ENCODE results near the gene GNB2.
A peak's percentile ranks its signal among the peaks of the same experiment; 100 is the strongest.
"Not testable (repeated sequence)": the region's sequence is repeated elsewhere in the genome, so short reads cannot be mapped to it uniquely, and the experiment has no call there.

Gene GNB2

DNA sequence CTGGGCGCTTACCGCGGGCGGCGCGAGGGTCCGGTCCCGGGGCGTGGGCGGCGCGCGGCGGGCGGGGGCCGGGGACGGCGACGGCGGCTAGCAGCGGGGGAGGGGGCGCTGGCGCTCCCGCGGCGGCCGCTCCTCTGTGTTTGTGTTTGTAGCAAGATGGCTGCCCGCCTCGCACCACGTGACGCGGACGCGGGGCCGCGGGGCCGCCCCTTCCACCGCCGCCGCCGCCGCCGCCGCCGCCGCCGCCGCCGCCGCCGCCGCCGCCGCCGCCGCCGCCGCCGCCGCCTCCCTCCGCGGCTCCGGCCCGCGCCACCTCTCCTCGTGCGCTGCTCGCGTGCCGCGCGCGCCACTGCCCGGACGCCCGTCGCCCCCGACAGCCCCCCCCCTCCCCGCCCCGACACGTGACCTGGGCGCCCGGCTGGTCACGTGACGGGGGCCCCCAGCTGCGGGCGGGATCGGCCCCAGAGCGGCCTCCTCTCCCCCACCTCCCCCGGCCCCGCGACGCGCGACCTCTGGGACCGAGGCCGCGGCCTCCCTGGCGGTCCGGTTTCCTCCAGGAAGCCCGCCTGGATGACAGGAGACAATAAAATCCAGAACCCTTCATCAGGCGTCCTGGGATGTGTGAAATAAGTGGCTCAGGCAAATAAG lies 20.7 kb downstream of the GNB2 start, which contains the start of gene GIGYF1:
TSS of gene GIGYF1 (minus strand) at position 153 of the 648 bp plus-strand sequence. CDS start 6,012 bp downstream, outside the sequence.
- Histone ChIP-seq H3K36me3 (replicated peaks; ENCODE audit: low read depth, low read length) (peaks cover 4% of the 10 kb centered on the region), H4K20me1 (ENCODE audit: insufficient read depth, low read length) (peaks cover 33% of the 10 kb centered on the region), H3K9me3 (ENCODE audit: insufficient read depth, low read length) (no peaks in the 10 kb centered on the region), H3K27me3 (ENCODE audit: low read depth, low read length) (peaks cover 11% of the 10 kb centered on the region; the same call in 1 of the 2 replicates), H3K9ac (ENCODE audit: low read length) (peak within 1 kb of the TSS; percentile 81), H2AFZ (ENCODE audit: low read depth, low read length) (0 out of 2 replicates have a peak within 1 kb of the TSS, but pooled peaks have one; percentile 67), H3K27ac (ENCODE audit: low read length) (no peak within 1 kb of the TSS; the same call in 1 of the 2 replicates), H3K4me2 (ENCODE audit: low read length) (peak within 1 kb of the TSS; percentile 90), H3K4me3 (ENCODE audit: low read length) (peak within 1 kb of the TSS; percentile 84), H3K4me1 (ENCODE audit: low read length) (peaks cover 34% of the 10 kb centered on the region), H3K79me2 (ENCODE audit: low read length) (peaks cover 45% of the 10 kb centered on the region)
- TF ChIP-seq, protein P1, sequence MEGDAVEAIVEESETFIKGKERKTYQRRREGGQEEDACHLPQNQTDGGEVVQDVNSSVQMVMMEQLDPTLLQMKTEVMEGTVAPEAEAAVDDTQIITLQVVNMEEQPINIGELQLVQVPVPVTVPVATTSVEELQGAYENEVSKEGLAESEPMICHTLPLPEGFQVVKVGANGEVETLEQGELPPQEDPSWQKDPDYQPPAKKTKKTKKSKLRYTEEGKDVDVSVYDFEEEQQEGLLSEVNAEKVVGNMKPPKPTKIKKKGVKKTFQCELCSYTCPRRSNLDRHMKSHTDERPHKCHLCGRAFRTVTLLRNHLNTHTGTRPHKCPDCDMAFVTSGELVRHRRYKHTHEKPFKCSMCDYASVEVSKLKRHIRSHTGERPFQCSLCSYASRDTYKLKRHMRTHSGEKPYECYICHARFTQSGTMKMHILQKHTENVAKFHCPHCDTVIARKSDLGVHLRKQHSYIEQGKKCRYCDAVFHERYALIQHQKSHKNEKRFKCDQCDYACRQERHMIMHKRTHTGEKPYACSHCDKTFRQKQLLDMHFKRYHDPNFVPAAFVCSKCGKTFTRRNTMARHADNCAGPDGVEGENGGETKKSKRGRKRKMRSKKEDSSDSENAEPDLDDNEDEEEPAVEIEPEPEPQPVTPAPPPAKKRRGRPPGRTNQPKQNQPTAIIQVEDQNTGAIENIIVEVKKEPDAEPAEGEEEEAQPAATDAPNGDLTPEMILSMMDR (IDR thresholded peaks at IDR 0.05; ENCODE audit: low read depth, low read length), result no peak

DNA sequence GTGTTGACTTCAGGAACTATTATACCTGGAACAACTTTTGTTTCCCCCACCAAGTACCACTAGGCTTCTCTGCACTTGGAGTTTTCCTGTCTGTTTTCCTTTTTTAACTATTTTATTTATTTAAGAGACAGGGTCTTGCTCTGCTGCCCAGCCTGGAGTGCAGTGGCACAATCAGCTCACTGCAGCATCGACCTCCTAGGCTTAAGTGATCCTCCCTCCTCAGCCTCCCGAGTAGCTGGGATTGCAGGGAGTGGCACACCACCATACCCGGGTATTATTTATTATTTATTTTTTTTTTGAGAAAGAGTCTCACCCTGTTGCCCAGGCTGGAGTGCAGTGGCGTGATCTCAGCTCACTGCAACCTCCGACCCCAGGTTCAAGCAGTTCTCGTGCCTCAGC lies 22.6 kb downstream of the GNB2 start:
- Histone ChIP-seq H3K79me2 (ENCODE audit: low read length) (peaks cover 27% of the 10 kb centered on the region), H3K9ac (ENCODE audit: low read length) (no peak overlapping the region), H3K4me3 (ENCODE audit: low read length) (peak overlapping the region; percentile 70; the same call in 1 of the 2 replicates), H3K9me3 (ENCODE audit: insufficient read depth, low read length) (no peaks in the 10 kb centered on the region), H2AFZ (ENCODE audit: low read depth, low read length) (no peak overlapping the region; the same call in 1 of the 2 replicates), H3K27me3 (ENCODE audit: low read depth, low read length) (peaks cover 16% of the 10 kb centered on the region), H3K36me3 (replicated peaks; ENCODE audit: low read depth, low read length) (peaks cover under 1% of the 10 kb centered on the region), H4K20me1 (ENCODE audit: insufficient read depth, low read length) (peaks cover 17% of the 10 kb centered on the region), H3K27ac (ENCODE audit: low read length) (no peak overlapping the region), H3K4me1 (ENCODE audit: low read length) (peaks cover 32% of the 10 kb centered on the region), H3K4me2 (ENCODE audit: low read length) (peak overlapping the region; percentile 87)
- TF ChIP-seq EZH2phosphoT487 (IDR thresholded peaks at IDR 0.05; ENCODE audit: low read depth), result no peak
- TF ChIP-seq, protein P1 (IDR thresholded peaks at IDR 0.05; ENCODE audit: low read depth, low read length), result no peak

DNA sequence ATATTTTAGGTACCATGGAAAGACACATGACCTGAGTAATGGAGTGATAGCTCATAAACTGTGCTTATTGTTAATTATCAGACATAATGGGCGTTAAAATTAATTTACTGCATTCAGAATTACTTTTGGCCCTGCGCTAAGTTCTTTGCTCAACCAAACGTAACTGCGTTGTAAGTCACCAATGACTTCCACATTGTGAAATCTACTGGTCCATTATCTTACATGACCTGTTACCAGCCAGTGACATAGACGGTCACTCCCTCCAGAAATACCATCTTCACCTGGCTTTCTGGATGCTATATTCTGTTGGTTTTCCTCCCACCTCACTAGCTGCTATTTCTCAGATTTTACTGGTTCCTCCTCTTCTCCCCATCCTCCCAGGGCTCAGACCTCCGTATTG lies 25.5 kb downstream of the GNB2 start:
- no peak overlapping the region for H3K4me3 ChIP-seq (ENCODE audit: low read length)
- no peaks in the 10 kb centered on the region for H3K79me2 ChIP-seq (ENCODE audit: low read length)
- no peaks in the 10 kb centered on the region for H3K36me3 ChIP-seq (replicated peaks; ENCODE audit: low read depth, low read length)
- no peak overlapping the region for H3K27ac ChIP-seq (ENCODE audit: low read length)
- H3K4me2 ChIP-seq (ENCODE audit: low read length), result no peak overlapping the region
- H3K9me3 ChIP-seq (ENCODE audit: insufficient read depth, low read length), result no peaks in the 10 kb centered on the region
- H3K4me1 ChIP-seq (ENCODE audit: low read length), result peaks cover 17% of the 10 kb centered on the region
- H2AFZ ChIP-seq (ENCODE audit: low read depth, low read length), result no peak overlapping the region
- no peak overlapping the region for H3K9ac ChIP-seq (ENCODE audit: low read length)
- H4K20me1 ChIP-seq (ENCODE audit: insufficient read depth, low read length), result no peaks in the 10 kb centered on the region
- H3K27me3 ChIP-seq (ENCODE audit: low read depth, low read length), result peaks cover 16% of the 10 kb centered on the region
- TF ChIP-seq EZH2phosphoT487 (IDR thresholded peaks at IDR 0.05; ENCODE audit: low read depth), result no peak
- TF ChIP-seq, protein P1 (IDR thresholded peaks at IDR 0.05; ENCODE audit: low read depth, low read length), result no peak

DNA sequence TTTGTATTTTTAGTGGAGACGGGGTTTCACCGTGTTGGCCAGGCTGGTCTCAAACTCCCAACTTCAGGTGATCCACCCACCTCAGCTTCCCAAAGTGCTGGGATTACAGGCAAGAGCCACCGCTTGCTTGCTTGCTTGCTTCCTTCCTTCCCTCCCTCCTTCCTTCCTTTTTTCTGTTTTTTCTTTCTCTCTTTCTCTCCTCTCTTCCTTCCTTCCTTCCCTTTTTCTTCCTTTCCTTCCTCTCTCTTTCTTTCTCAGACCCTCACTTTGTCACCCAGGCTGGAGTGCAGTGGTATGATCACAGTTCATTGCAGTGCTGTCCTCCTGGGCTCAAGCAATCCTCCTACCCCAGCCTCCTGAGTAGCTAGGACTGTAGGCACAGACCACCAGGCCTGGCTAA lies 27.5 kb downstream of the GNB2 start:
- not testable (repeated sequence) for H3K4me3 ChIP-seq (ENCODE audit: low read length); H3K9ac ChIP-seq (ENCODE audit: low read length); H3K27me3 ChIP-seq (ENCODE audit: low read depth, low read length); H3K79me2 ChIP-seq (ENCODE audit: low read length); H4K20me1 ChIP-seq (ENCODE audit: insufficient read depth, low read length); H3K36me3 ChIP-seq (replicated peaks; ENCODE audit: low read depth, low read length); H3K9me3 ChIP-seq (ENCODE audit: insufficient read depth, low read length); H3K4me1 ChIP-seq (ENCODE audit: low read length); H3K27ac ChIP-seq (ENCODE audit: low read length); H3K4me2 ChIP-seq (ENCODE audit: low read length); H2AFZ ChIP-seq (ENCODE audit: low read depth, low read length)

All from OCI-LY3 (cell line).